ENCODE results near the gene FAM53B.
"Not testable (repeated sequence)": the region's sequence is repeated elsewhere in the genome, so short reads cannot be mapped to it uniquely, and the experiment has no call there.

Gene FAM53B

GRCh38 chr10:124624466-124624865 is 119.7 kb downstream of the FAM53B start:
- DNase-seq: no peak

GRCh38 chr10:124624006-124624405 is 120.2 kb downstream of the FAM53B start:
- DNase-seq: no peak

GRCh38 chr10:124622866-124623536 is 121.2 kb downstream of the FAM53B start:
- DNase-seq: no peak

- DNase-seq: no peak
These were observed 122.0 kb downstream of the FAM53B start for GRCh38 chr10:124622158-124622557.

- DNase-seq: no peak
These were observed 122.5 kb downstream of the FAM53B start for GRCh38 chr10:124621637-124622036.

GRCh38 chr10:124619802-124620490 is 124.2 kb downstream of the FAM53B start:
- no peak for DNase-seq

GRCh38 chr10:124619195-124619594 is 125.0 kb downstream of the FAM53B start:
- DNase-seq: peak in 1 of 2 donors; percentile 46

- DNase-seq: no peak
These were observed 125.6 kb downstream of the FAM53B start for GRCh38 chr10:124618470-124619073.

GRCh38 chr10:124616836-124617130 is 127.4 kb downstream of the FAM53B start:
- DNase-seq: no peak

- peak in 1 of 2 donors; percentile 45 for DNase-seq
These were observed 127.9 kb downstream of the FAM53B start for GRCh38 chr10:124616040-124616835.

GRCh38 chr10:124615259-124615658 is 128.9 kb downstream of the FAM53B start:
- no peak for DNase-seq

- DNase-seq: no peak
These were observed 130.0 kb downstream of the FAM53B start for GRCh38 chr10:124614003-124614659.

- peak in 1 of 2 donors; percentile 51 for DNase-seq
These were observed 131.3 kb downstream of the FAM53B start for GRCh38 chr10:124612611-124613498.

- peak; percentile 50 to 67 for DNase-seq
These were observed 132.4 kb downstream of the FAM53B start for GRCh38 chr10:124611738-124612137.

GRCh38 chr10:124610851-124611250 is 133.3 kb downstream of the FAM53B start:
- DNase-seq: not testable (repeated sequence)

- DNase-seq: not testable (repeated sequence)
These were observed 134.0 kb downstream of the FAM53B start for GRCh38 chr10:124610186-124610585.

GRCh38 chr10:124609698-124610097 is 134.5 kb downstream of the FAM53B start:
- DNase-seq: no peak

- no peak for DNase-seq
These were observed 136.0 kb downstream of the FAM53B start for GRCh38 chr10:124608093-124608721.

GRCh38 chr10:124607693-124608092 is 136.5 kb downstream of the FAM53B start:
- DNase-seq: no peak

GRCh38 chr10:124606822-124607221 is 137.4 kb downstream of the FAM53B start:
- DNase-seq: no peak

Measured in CD4-positive, alpha-beta T cell treated with Interferon alpha-2 for 1 hour (primary cell).